Keratinocyte (primary cell): Measurements from ENCODE around the gene MUC5B. TPM values are rescaled to one million over a fixed set of nuclear protein-coding genes. Genes with fewer than 3 reads are reported as not detected.

Experiments used
- DNase-seq: peaks from one replicate; pipeline ENCODE4 v3.0.0-alpha.2; 2011; ENCODE audit warnings: low read depth, missing footprints, low spot score
- FAIRE-seq: peaks from 2 replicates; lab custom pipeline; 2011; peaks lifted over from hg19 to GRCh38; lab: Jason Lieb, UNC
- H2AFZ ChIP-seq: 2 replicates; pipeline ENCODE4 v1.6.0; 2012; ENCODE audit warnings: low read length, control low read depth, inconsistent platforms; ENCODE audit not compliant: control insufficient read depth
- H3K27ac ChIP-seq: 2 replicates; pipeline ENCODE4 v1.5.1; 2011; ENCODE audit warnings: low read length; ENCODE audit not compliant: control insufficient read depth, insufficient read depth
- H3K27me3 ChIP-seq: 3 replicates; pipeline ENCODE4 v1.6.0; 2011; ENCODE audit warnings: low read length; ENCODE audit not compliant: control insufficient read depth, insufficient read depth; ENCODE audit errors: extremely low read depth
- H3K36me3 ChIP-seq, 2 experiments: 2 replicates in 1 of 2; 3 replicates in 1 of 2; pipeline ENCODE4 v1.5.1; 2011; ENCODE audit warnings: low read length in 2 of 2, mild to moderate bottlenecking in 1 of 2; ENCODE audit not compliant: control insufficient read depth in 2 of 2, insufficient read depth in 2 of 2; ENCODE audit errors: extremely low read depth in 1 of 2
- H3K4me1 ChIP-seq: 3 replicates; pipeline ENCODE4 v1.5.1; 2011; ENCODE audit warnings: low read length; ENCODE audit not compliant: control insufficient read depth, insufficient read depth; ENCODE audit errors: extremely low read depth
- H3K4me2 ChIP-seq: 3 replicates; pipeline ENCODE4 v1.6.0; 2011; ENCODE audit warnings: low read depth, low read length; ENCODE audit not compliant: control insufficient read depth, insufficient read depth; ENCODE audit errors: extremely low read depth
- H3K4me3 ChIP-seq, 3 experiments: fragments of 200-600 bp in 1 of 3; sonication (generic) in 1 of 3; 2 replicates in 2 of 3; 3 replicates in 1 of 3; pipeline ENCODE4 v1.5.1; 2011 to 2016; ENCODE audit warnings: low read length in 3 of 3, mild to moderate bottlenecking in 3 of 3, control low read depth in 2 of 3, inconsistent platforms in 1 of 3, low read depth in 1 of 3, mixed read lengths in 1 of 3, mixed run types in 1 of 3, moderate library complexity in 1 of 3; ENCODE audit not compliant: control insufficient read depth in 2 of 3, insufficient read depth in 2 of 3; ENCODE audit errors: extremely low read depth in 1 of 3
- H3K79me2 ChIP-seq: 2 replicates; pipeline ENCODE4 v1.6.0; 2012; ENCODE audit warnings: low read length; ENCODE audit not compliant: control insufficient read depth, insufficient read depth
- H3K9ac ChIP-seq: 3 replicates; pipeline ENCODE4 v1.6.0; 2011; ENCODE audit warnings: low read length; ENCODE audit not compliant: control insufficient read depth, insufficient read depth; ENCODE audit errors: extremely low read depth
- H3K9me1 ChIP-seq: 3 replicates; pipeline ENCODE4 v1.6.0; 2011; ENCODE audit warnings: low read length; ENCODE audit not compliant: control insufficient read depth, insufficient read depth; ENCODE audit errors: extremely low read depth
- H3K9me3 ChIP-seq: 2 replicates; pipeline ENCODE4 v1.5.1; 2012; ENCODE audit warnings: low read depth, low read length; ENCODE audit not compliant: control insufficient read depth
- H4K20me1 ChIP-seq: 3 replicates; pipeline ENCODE4 v1.6.0; 2011; ENCODE audit warnings: low read length; ENCODE audit not compliant: control insufficient read depth, insufficient read depth; ENCODE audit errors: extremely low read depth
- CTCF ChIP-seq, 3 experiments: IDR thresholded peaks in 1 of 3; conservative IDR thresholded peaks in 1 of 3; optimal IDR thresholded peaks in 1 of 3; 2 replicates in 2 of 3; 3 replicates in 1 of 3; pipeline versions ENCODE3 to v1.5.1; 2011; ENCODE audit warnings: low read length in 3 of 3, mild to moderate bottlenecking in 3 of 3, moderate library complexity in 2 of 3, control low read depth in 1 of 3, inconsistent platforms in 1 of 3; ENCODE audit not compliant: insufficient read depth in 2 of 3; ENCODE audit errors: extremely low read depth in 1 of 3
- EZH2 ChIP-seq: IDR thresholded peaks from one replicate; pipeline ENCODE4 v1.6.1; 2012; ENCODE audit warnings: inconsistent platforms, mild to moderate bottlenecking, low read length, moderate library complexity
- dilution Hi-C: fragments of 300-500 bp; cut with MboI; formaldehyde crosslinking; loops from one replicate; pipeline ENCODE4 v1.7.0; 2020; ENCODE audit warnings: low sequenced_read_pairs; ENCODE audit not compliant: extremely low pct_ligation_motif_present
- polyA plus RNA-seq, 5 experiments: library from polyadenylated mRNA; depleted of rRNA in 3 of 5; stranded (reverse) in 3 of 5; stranded (forward) in 1 of 5; unstranded in 1 of 5; fragments of >200 nt; gene quantifications; 1 replicate in 1 of 5; 2 replicates in 3 of 5; 3 replicates in 1 of 5; pipeline versions ENCODE4 v1.2.1 to v1.2.3, GENCODE V29; 2011 to 2012; ENCODE audit warnings: missing spikeins in 2 of 5, low read depth in 1 of 5, low replicate concordance in 1 of 5

MUC5B gene
- polyA plus RNA-seq, 1 donor (not counting 4 experiments of a cell fraction or from before 2014, with no cell fraction given) = not detected

GRCh38 chr11:1194977-1195681 lies 27.7 kb upstream of the MUC5B start:
- Histone ChIP-seq H3K4me3 (no peak overlapping the region), H4K20me1 (no peaks in the 10 kb centered on the region), H3K9me1 (no peaks in the 10 kb centered on the region), H3K27me3 (peaks cover 18% of the 10 kb centered on the region), H3K79me2 (no peaks in the 10 kb centered on the region), H3K9me3 (no peaks in the 10 kb centered on the region), H2AFZ (no peak overlapping the region), H3K9ac (no peak overlapping the region), H3K4me1 (no peaks in the 10 kb centered on the region), H3K4me2 (no peak overlapping the region), H3K27ac (no peak overlapping the region), H3K36me3 (no peaks in the 10 kb centered on the region)
- FAIRE-seq = no peak
- TF ChIP-seq EZH2 (no peak), CTCF (optimal IDR thresholded peaks at IDR 0.05 in 1 of 3, IDR thresholded peaks at IDR 0.05 in 1 of 3, conservative IDR thresholded peaks at IDR 0.05 in 1 of 3; ENCODE audit: extremely low read depth in 1 of 3, insufficient read depth in 2 of 3, low read length in 3 of 3) (no peak)
- dilution Hi-C loops = no loop called here
- DNase-seq = no peak

- Histone ChIP-seq H3K79me2 (no peaks in the 10 kb centered on the region), H4K20me1 (no peaks in the 10 kb centered on the region), H3K9me3 (no peaks in the 10 kb centered on the region), H3K27me3 (peaks cover 26% of the 10 kb centered on the region), H3K9me1 (no peaks in the 10 kb centered on the region), H3K4me2 (no peak overlapping the region), H3K9ac (no peak overlapping the region), H3K27ac (no peak overlapping the region), H3K36me3 (no peaks in the 10 kb centered on the region), H2AFZ (no peak overlapping the region), H3K4me1 (no peaks in the 10 kb centered on the region), H3K4me3 (no peak overlapping the region)
- no peak for FAIRE-seq
- dilution Hi-C loops = no loop called here
- DNase-seq = no peak
- no peak for TF ChIP-seq CTCF (optimal IDR thresholded peaks at IDR 0.05 in 1 of 3, IDR thresholded peaks at IDR 0.05 in 1 of 3, conservative IDR thresholded peaks at IDR 0.05 in 1 of 3; ENCODE audit: extremely low read depth in 1 of 3, insufficient read depth in 2 of 3, low read length in 3 of 3)
- no peak for TF ChIP-seq EZH2
Measured at GRCh38 chr11:1195682-1196515, 27.0 kb upstream of the MUC5B start.
